ENCODE results near the gene IZUMO1.

- TF ChIP-seq POLR2AphosphoS5 (IDR thresholded peaks at IDR 0.05; ENCODE audit: low read depth, low read length): no peak
- no peak for TF ChIP-seq CTCF (CRISPR knock-in tag; IDR thresholded peaks at IDR 0.05)
- TF ChIP-seq SNAI1 (CRISPR knock-in tag; IDR thresholded peaks at IDR 0.05; ENCODE audit: borderline replicate concordance): no peak
- no peak for TF ChIP-seq BRCA1 (CRISPR knock-in tag; IDR thresholded peaks at IDR 0.05)
- no peak for TF ChIP-seq SMC3 (IDR thresholded peaks at IDR 0.05; ENCODE audit: low read length)
- no peak for TF ChIP-seq POLR2A (IDR thresholded peaks at IDR 0.05; ENCODE audit: insufficient read depth in 1 of 2, low read depth in 2 of 2, low read length in 2 of 2)
- TF ChIP-seq KAT7 (CRISPR knock-in tag; IDR thresholded peaks at IDR 0.05; ENCODE audit: borderline replicate concordance): no peak
- TF ChIP-seq FOXA3 (CRISPR knock-in tag; IDR thresholded peaks at IDR 0.05): no peak
- TF ChIP-seq ZSCAN31 (CRISPR knock-in tag; IDR thresholded peaks at IDR 0.05; ENCODE audit: low read depth): no peak
- TF ChIP-seq TCF7L2 (IDR thresholded peaks at IDR 0.05; ENCODE audit: low read depth, low read length): no peak
Measured at GRCh38 chr19:48755787-48756186, 9.1 kb upstream of the IZUMO1 start.

Data from HepG2 (cell line).